ENCODE results near the gene POLR1H.
"Not testable (repeated sequence)": the region's sequence is repeated elsewhere in the genome, so short reads cannot be mapped to it uniquely, and the experiment has no call there.

POLR1H gene

GRCh38 chr6:30061092-30061857 is at the start of gene POLR1H:
Gene POLR1H (plus strand): TSS chr6:30061265. CDS start chr6:30061525, 260 bp downstream.
- Histone ChIP-seq H3K4me3 (peak within 1 kb of the TSS; percentile 78), H3K27ac (peak within 1 kb of the TSS; percentile 88 to 90)
- DNase-seq (ENCODE audit: low spot score) = peak; percentile 95
- TF ChIP-seq CTCF (IDR thresholded peaks at IDR 0.05) = no peak

GRCh38 chr6:30013291-30013922 is 47.7 kb upstream of the POLR1H start:
- DNase-seq (ENCODE audit: low spot score) = no peak

DNA sequence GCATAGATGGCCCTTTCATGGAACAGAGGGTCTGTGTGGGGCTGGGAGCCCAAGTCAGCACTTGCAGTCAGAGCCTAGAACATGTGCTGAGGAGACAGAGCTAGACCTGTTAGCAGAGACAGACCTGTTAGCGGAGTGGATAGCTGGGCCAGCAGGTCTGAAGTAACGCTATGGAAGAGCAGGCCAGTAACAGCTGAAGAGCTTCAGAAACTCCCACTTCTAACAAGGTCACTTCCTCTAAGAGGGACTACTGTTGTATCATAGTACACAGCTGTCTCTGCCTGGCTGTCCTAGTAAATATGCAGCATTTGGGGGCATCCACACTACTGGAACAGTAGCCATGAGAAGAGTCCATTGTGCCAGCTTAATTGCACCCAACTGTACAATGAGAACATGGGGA is 41.2 kb upstream of the POLR1H start:
- H3K27ac ChIP-seq = no peak overlapping the region
- no peak for TF ChIP-seq CTCF (IDR thresholded peaks at IDR 0.05)
- DNase-seq (ENCODE audit: low spot score) = no peak
- no peak overlapping the region for H3K4me3 ChIP-seq

More at GRCh38 chr6:30013291-30013922, 47.7 kb upstream of the POLR1H start:
- H3K27ac ChIP-seq = no peak overlapping the region
- H3K4me3 ChIP-seq = no peak overlapping the region
- TF ChIP-seq CTCF (IDR thresholded peaks at IDR 0.05) = peak; percentile 96

DNA sequence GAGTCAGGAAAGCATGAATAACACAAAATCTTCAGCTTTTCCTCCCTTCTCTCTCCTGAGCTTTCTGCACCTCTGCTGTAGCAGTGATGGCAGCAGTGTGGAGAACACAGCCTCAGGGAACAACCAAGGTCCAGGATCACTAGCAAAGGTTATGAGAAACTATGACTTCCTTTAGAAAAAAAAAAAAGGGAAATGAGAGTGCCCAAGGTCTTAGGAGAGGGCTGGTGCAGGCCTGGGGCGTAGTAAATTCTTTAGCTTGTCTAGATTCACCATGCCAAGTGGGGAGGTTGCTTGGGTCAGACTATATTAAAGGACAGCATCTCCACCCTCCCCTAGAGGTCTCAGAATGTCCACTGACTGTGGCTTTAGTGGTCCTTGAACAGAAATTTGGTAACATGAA is 40.4 kb upstream of the POLR1H start:
- TF ChIP-seq CTCF (IDR thresholded peaks at IDR 0.05) = no peak
- DNase-seq (ENCODE audit: low spot score) = no peak
- H3K4me3 ChIP-seq = no peak overlapping the region
- H3K27ac ChIP-seq = no peak overlapping the region

- no peak for DNase-seq (ENCODE audit: low spot score)
- Histone ChIP-seq H3K4me3 (no peak overlapping the region), H3K27ac (no peak overlapping the region)
- no peak for TF ChIP-seq CTCF (IDR thresholded peaks at IDR 0.05)
Observed at GRCh38 chr6:30022189-30022588, 38.9 kb upstream of the POLR1H start.

GRCh38 chr6:30022712-30023111 is 38.4 kb upstream of the POLR1H start:
- not testable (repeated sequence) for H3K27ac ChIP-seq; DNase-seq (ENCODE audit: low spot score); H3K4me3 ChIP-seq

DNA sequence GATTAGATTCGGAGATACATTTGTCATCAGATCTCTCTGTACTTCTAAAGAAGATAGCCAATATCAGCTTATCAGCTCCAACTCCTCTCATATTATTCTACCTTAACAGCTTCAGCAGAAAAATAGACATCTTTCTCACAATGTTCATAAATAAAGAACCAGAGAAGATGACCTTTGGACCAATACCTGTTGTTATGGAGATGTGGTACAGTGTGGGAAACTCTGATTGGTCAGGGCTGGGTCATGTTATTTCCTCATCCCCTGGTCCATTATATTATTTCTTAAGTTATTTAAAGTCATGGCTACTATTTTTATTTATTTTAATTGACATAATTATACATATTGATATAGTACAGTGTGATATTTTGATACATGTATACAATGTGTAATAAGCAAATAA is 35.9 kb upstream of the POLR1H start:
- H3K27ac ChIP-seq = no peak overlapping the region
- no peak overlapping the region for H3K4me3 ChIP-seq
- no peak for DNase-seq (ENCODE audit: low spot score)
- no peak for TF ChIP-seq CTCF (IDR thresholded peaks at IDR 0.05)

All from coronary artery (tissue), 2 donors.